H9 (cell line): ENCODE data around the gene IL12RB2. TPM values are rescaled to one million over a fixed set of nuclear protein-coding genes. Genes with fewer than 3 reads are reported as not detected.

ENCODE experiments used
- DNase-seq: peaks from one replicate; pipeline ENCODE4 v3.0.0-alpha.2; 2017
- H2AFZ ChIP-seq: one replicate; pipeline ENCODE4 v1.6.1; 2013; ENCODE audit warnings: mild to moderate bottlenecking, low read length, control low read depth, moderate library complexity
- H2AK5ac ChIP-seq: 2 replicates; pipeline ENCODE4 v1.6.1; 2013; ENCODE audit warnings: low read length, control low read depth, mixed read lengths; ENCODE audit not compliant: insufficient read length
- H2BK120ac ChIP-seq: one replicate; pipeline ENCODE4 v1.6.1; 2013; ENCODE audit warnings: low read depth, mild to moderate bottlenecking, low read length, control low read depth, inconsistent platforms; ENCODE audit not compliant: poor library complexity, severe bottlenecking
- H2BK12ac ChIP-seq: 2 replicates; pipeline ENCODE4 v1.6.1; 2013; ENCODE audit warnings: low read length, control low read depth, mixed read lengths, low read depth; ENCODE audit not compliant: insufficient read length
- H2BK15ac ChIP-seq: 2 replicates; pipeline ENCODE4 v1.6.1; 2013; ENCODE audit warnings: low read depth, low read length, control low read depth
- H2BK20ac ChIP-seq: one replicate; pipeline ENCODE4 v1.6.1; 2013; ENCODE audit warnings: low read depth, mild to moderate bottlenecking, low read length, control low read depth, inconsistent platforms; ENCODE audit not compliant: poor library complexity, severe bottlenecking
- H2BK5ac ChIP-seq: 2 replicates; pipeline ENCODE4 v1.6.1; 2013; ENCODE audit warnings: low read length, control low read depth, mixed read lengths; ENCODE audit not compliant: insufficient read length
- H3K14ac ChIP-seq: 2 replicates; pipeline ENCODE4 v1.6.1; 2013; ENCODE audit warnings: low read length, control low read depth; ENCODE audit not compliant: insufficient read depth
- H3K18ac ChIP-seq: 2 replicates; pipeline ENCODE4 v1.6.1; 2013; ENCODE audit warnings: low read depth, mild to moderate bottlenecking, mixed read lengths, low read length, control low read depth; ENCODE audit not compliant: insufficient read length
- H3K23ac ChIP-seq: 2 replicates; pipeline ENCODE4 v1.6.1; 2013; ENCODE audit warnings: low read length, control low read depth, mixed read lengths, low read depth; ENCODE audit not compliant: insufficient read length
- H3K23me2 ChIP-seq: 2 replicates; pipeline ENCODE4 v1.6.1; 2013; ENCODE audit warnings: low read depth, mild to moderate bottlenecking, mixed read lengths, low read length, control low read depth; ENCODE audit not compliant: insufficient read length, poor library complexity, severe bottlenecking
- H3K27ac ChIP-seq: 2 replicates; pipeline ENCODE4 v1.5.1; 2013; ENCODE audit warnings: low read length, control low read depth, mixed read lengths, low read depth; ENCODE audit not compliant: insufficient read length
- H3K27me3 ChIP-seq: 2 replicates; pipeline ENCODE4 v1.6.1; 2013; ENCODE audit warnings: low read length, control low read depth, inconsistent platforms; ENCODE audit not compliant: insufficient read depth
- H3K4ac ChIP-seq: 2 replicates; pipeline ENCODE4 v1.6.1; 2013; ENCODE audit warnings: low read depth, mild to moderate bottlenecking, control low read depth, inconsistent platforms, low read length, moderate library complexity
- H3K4me1 ChIP-seq: 2 replicates; pipeline ENCODE4 v1.6.1; 2013; ENCODE audit warnings: low read length, control low read depth, inconsistent platforms; ENCODE audit not compliant: insufficient read depth
- H3K4me2 ChIP-seq: 2 replicates; pipeline ENCODE4 v1.6.1; 2013; ENCODE audit warnings: low read length, control low read depth, mixed read lengths; ENCODE audit not compliant: insufficient read length, insufficient read depth
- H3K56ac ChIP-seq: 2 replicates; pipeline ENCODE4 v1.6.1; 2013; ENCODE audit warnings: low read depth, mild to moderate bottlenecking, mixed read lengths, low read length, control low read depth; ENCODE audit not compliant: insufficient read length
- H3K79me1 ChIP-seq: 2 replicates; pipeline ENCODE4 v1.6.1; 2013; ENCODE audit warnings: low read depth, mild to moderate bottlenecking, moderate library complexity, low read length, control low read depth, inconsistent platforms; ENCODE audit not compliant: insufficient read depth, poor library complexity, severe bottlenecking
- H3K79me2 ChIP-seq: 2 replicates; pipeline ENCODE4 v1.6.1; 2013; ENCODE audit warnings: low read length, control low read depth, inconsistent platforms; ENCODE audit not compliant: insufficient read depth
- H3K9ac ChIP-seq: 2 replicates; pipeline ENCODE4 v1.6.1; 2013; ENCODE audit warnings: low read length, control low read depth, mixed read lengths; ENCODE audit not compliant: insufficient read length; ENCODE audit errors: extremely low read depth
- H3K9me3 ChIP-seq: one replicate; pipeline ENCODE4 v1.6.1; 2013; ENCODE audit warnings: low read depth, low read length, inconsistent platforms; ENCODE audit not compliant: control insufficient read depth
- H3T11ph ChIP-seq: one replicate; pipeline ENCODE4 v1.6.1; 2013; ENCODE audit warnings: mild to moderate bottlenecking, low read length, control low read depth, inconsistent platforms
- H4K20me1 ChIP-seq: one replicate; pipeline ENCODE4 v1.6.1; 2013; ENCODE audit not compliant: control insufficient read depth, insufficient read length, insufficient read depth
- H4K5ac ChIP-seq: 2 replicates; pipeline ENCODE4 v1.6.1; 2013; ENCODE audit warnings: low read depth, mild to moderate bottlenecking, mixed read lengths, low read length, control low read depth; ENCODE audit not compliant: insufficient read length
- H4K8ac ChIP-seq: replicated peaks from 2 replicates; pipeline ENCODE4 v1.6.1; 2013; ENCODE audit warnings: low read length, control low read depth, mixed read lengths, low read depth; ENCODE audit not compliant: insufficient read length
- H4K91ac ChIP-seq: 2 replicates; pipeline ENCODE4 v1.6.1; 2013; ENCODE audit warnings: low read depth, mild to moderate bottlenecking, moderate library complexity, mixed read lengths, low read length, control low read depth; ENCODE audit not compliant: insufficient read length
- H3K27ac Mint-ChIP-seq, 3 experiments: 2 replicates in 2 of 3; 3 replicates in 1 of 3; pipeline ENCODE4 v1.8.0; 2020 to 2021; ENCODE audit warnings: mixed read lengths in 3 of 3, mild to moderate bottlenecking in 1 of 3, moderate library complexity in 1 of 3
- H3K27me3 Mint-ChIP-seq: 2 replicates; pipeline ENCODE4 v1.8.0; 2021; ENCODE audit warnings: low read depth, mild to moderate bottlenecking, moderate library complexity, mixed read lengths
- H3K36me3 Mint-ChIP-seq, 3 experiments: 2 replicates in 2 of 3; 3 replicates in 1 of 3; pipeline ENCODE4 v1.8.0; 2020 to 2021; ENCODE audit warnings: low read depth in 3 of 3, mixed read lengths in 3 of 3; ENCODE audit not compliant: insufficient read depth in 1 of 3
- H3K4me1 Mint-ChIP-seq, 2 experiments: 2 replicates each; pipeline ENCODE4 v1.8.0; 2020; ENCODE audit warnings: mixed read lengths in 2 of 2
- H3K4me3 Mint-ChIP-seq, 2 experiments: 2 replicates in 1 of 2; 3 replicates in 1 of 2; pipeline ENCODE4 v1.8.0; 2020 to 2021; ENCODE audit warnings: mild to moderate bottlenecking in 2 of 2, mixed read lengths in 2 of 2, moderate library complexity in 1 of 2
- H3K9me3 Mint-ChIP-seq, 2 experiments: 2 replicates in 1 of 2; 3 replicates in 1 of 2; pipeline ENCODE4 v1.8.0; 2020; ENCODE audit warnings: mild to moderate bottlenecking in 2 of 2, mixed read lengths in 2 of 2, moderate library complexity in 1 of 2
- CTCF ChIP-seq: fragments of 200-600 bp; sonication (generic); conservative IDR thresholded peaks from 3 replicates; pipeline ENCODE4 v1.8.0; 2021; ENCODE audit warnings: antibody characterized with exemption, mild to moderate bottlenecking
- total RNA-seq: library from RNA; stranded (reverse); gene quantifications from 2 replicates; pipeline ENCODE4 v1.2.1, GENCODE V29; 2021

The IL12RB2 gene
- total RNA-seq, 1 experiment from 2014 or later: 0.77 TPM

GRCh38 chr1:67420835-67421492, 113.3 kb downstream of the IL12RB2 start:
- no peak for TF ChIP-seq CTCF

More at GRCh38 chr1:67420835-67421492, 113.3 kb downstream of the IL12RB2 start:
- Histone ChIP-seq H3K9ac (no peak overlapping the region), H2BK120ac (no peak overlapping the region), H2AK5ac (no peak overlapping the region), H3K18ac (no peak overlapping the region), H3K56ac (no peak overlapping the region), H3K14ac (no peak overlapping the region), H3T11ph (no peak overlapping the region), H3K27ac (no peak overlapping the region), H2BK20ac (no peak overlapping the region), H2BK5ac (no peak overlapping the region), H4K8ac (no peak overlapping the region), H3K4me1 (no peaks in the 10 kb centered on the region), H4K91ac (no peak overlapping the region), H3K4me2 (no peak overlapping the region), H2BK12ac (no peak overlapping the region), H4K20me1 (no peaks in the 10 kb centered on the region), H3K79me1 (peaks cover 8% of the 10 kb centered on the region), H3K9me3 (no peaks in the 10 kb centered on the region), H3K79me2 (peaks cover 28% of the 10 kb centered on the region; the same call in 1 of the 2 replicates), H3K23ac (no peak overlapping the region), H4K5ac (no peak overlapping the region), H2AFZ (no peak overlapping the region), H3K23me2 (no peaks in the 10 kb centered on the region), H3K27me3 (no peaks in the 10 kb centered on the region), H3K4ac (no peak overlapping the region), H2BK15ac (no peak overlapping the region)
- no peak overlapping the region; a peak in 1 of 5 replicates for H3K4me3 Mint-ChIP-seq
- DNase-seq: no peak
- no peaks in the 10 kb centered on the region for H3K27me3 Mint-ChIP-seq
- H3K36me3 Mint-ChIP-seq: peaks cover 81 to 100% (median 98%) of the 10 kb centered on the region in 3 experiments
- H3K9me3 Mint-ChIP-seq: no peaks in the 10 kb centered on the region
- peak overlapping the region in 1 of 3 experiments; percentile 39; a peak in 1 of 7 replicates for H3K27ac Mint-ChIP-seq
- H3K4me1 Mint-ChIP-seq: peaks cover 3 to 15% of the 10 kb centered on the region in 2 experiments
